IMR-90 (cell line): ENCODE data around the gene SDCCAG8.

Experiments
- BHLHE40 ChIP-seq: fragments of 150-350 bp; IDR thresholded peaks from 2 replicates; pipeline ENCODE4 v1.6.1; 2016; ENCODE audit warnings: mild to moderate bottlenecking, low read depth, low read length
- CTCF ChIP-seq: conservative IDR thresholded peaks from 2 replicates; pipeline ENCODE4 v1.5.1; 2012; ENCODE audit warnings: mild to moderate bottlenecking, low read depth, low read length, improper control_type of control experiment
- ELK1 ChIP-seq: fragments of 150-350 bp; IDR thresholded peaks from 2 replicates; pipeline ENCODE4 v1.6.1; 2016; ENCODE audit warnings: low read depth, mild to moderate bottlenecking, low read length, moderate library complexity, borderline replicate concordance
- FOS ChIP-seq: fragments of 150-350 bp; IDR thresholded peaks from 2 replicates; pipeline ENCODE4 v1.6.1; 2016; ENCODE audit warnings: low read depth, low read length
- MAFK ChIP-seq: IDR thresholded peaks from 2 replicates; pipeline ENCODE4 v1.6.1; 2012; ENCODE audit warnings: low read depth, low read length, improper control_type of control experiment
- MAZ ChIP-seq: IDR thresholded peaks from 2 replicates; pipeline ENCODE4 v1.6.1; 2012; ENCODE audit warnings: low read depth, mild to moderate bottlenecking, low read length, improper control_type of control experiment, moderate library complexity, borderline replicate concordance
- MXI1 ChIP-seq: IDR thresholded peaks from 2 replicates; pipeline ENCODE4 v1.6.1; 2012; ENCODE audit warnings: low read depth, mild to moderate bottlenecking, low read length, moderate library complexity, borderline replicate concordance
- POLR2A ChIP-seq: IDR thresholded peaks from 2 replicates; pipeline ENCODE4 v1.6.1; 2012; ENCODE audit warnings: mild to moderate bottlenecking, low read depth, low read length
- RAD21 ChIP-seq: IDR thresholded peaks from 2 replicates; pipeline ENCODE4 v1.6.1; 2012; ENCODE audit warnings: low read length, improper control_type of control experiment
- RCOR1 ChIP-seq: IDR thresholded peaks from 2 replicates; pipeline ENCODE4 v1.6.1; 2012; ENCODE audit warnings: mild to moderate bottlenecking, low read length, improper control_type of control experiment; ENCODE audit not compliant: insufficient replicate concordance
- RFX5 ChIP-seq: IDR thresholded peaks from 2 replicates; pipeline ENCODE4 v1.8.0; 2012; ENCODE audit warnings: low read depth, mild to moderate bottlenecking, low read length, moderate library complexity
- USF2 ChIP-seq: fragments of 150-350 bp; IDR thresholded peaks from 2 replicates; pipeline ENCODE4 v1.6.1; 2017; ENCODE audit warnings: mild to moderate bottlenecking, antibody characterized with exemption, low read length, low read depth

- TF ChIP-seq CTCF (no peak), FOS (no peak), RAD21 (no peak), MAZ (no peak), USF2 (no peak), POLR2A (no peak), MAFK (no peak), RFX5 (no peak), ELK1 (no peak), BHLHE40 (no peak), MXI1 (no peak), RCOR1 (no peak)
These were observed 2.0 kb upstream of the SDCCAG8 start for GRCh38 chr1:243253926-243254232.
